ENCODE results near the gene ANO1.
"Not testable (repeated sequence)": the region's sequence is repeated elsewhere in the genome, so short reads cannot be mapped to it uniquely, and the experiment has no call there.

The ANO1 gene

GRCh38 chr11:70078095-70078780, at the start of gene ANO1:
ANO1 (plus strand) TSS chr11:70078317; CDS start chr11:70078607, 290 bp downstream.
- no peak for DNase-seq

DNA sequence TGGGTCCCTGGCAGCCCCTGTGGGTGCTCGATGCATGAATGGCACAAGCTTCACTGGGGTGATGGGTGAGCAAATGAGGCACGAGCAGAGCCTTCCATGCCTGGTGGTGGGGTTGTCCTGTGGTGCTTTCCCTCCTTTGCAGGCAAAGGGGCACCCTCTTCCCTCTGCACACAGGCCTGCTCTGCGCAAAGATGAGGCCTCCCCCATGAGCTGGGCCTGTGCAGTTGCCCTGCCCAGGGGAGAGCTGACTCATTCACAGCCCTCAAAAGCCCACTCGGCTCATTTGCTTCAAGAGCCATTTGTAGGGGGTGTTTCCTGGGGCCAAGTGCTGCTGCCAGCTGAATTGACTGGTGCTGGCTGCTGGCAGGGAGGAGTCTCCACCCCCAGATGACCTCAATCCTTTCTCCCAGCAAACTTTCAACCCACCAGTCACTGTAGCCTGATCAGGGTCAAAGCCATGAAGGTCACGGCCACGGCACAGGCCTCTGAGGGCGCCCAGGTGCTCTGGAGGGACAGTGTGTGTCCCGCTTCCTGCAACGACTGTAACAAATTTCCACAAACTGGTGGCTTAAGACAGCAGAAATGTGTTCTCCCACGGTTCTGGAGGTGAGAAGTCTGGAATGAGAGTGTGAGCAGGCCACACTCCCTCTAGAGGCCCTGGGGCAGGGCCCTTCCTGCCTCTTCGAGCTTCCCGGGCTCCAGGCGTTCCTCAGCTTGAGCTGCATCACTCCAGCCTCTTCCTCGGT, 48.8 kb upstream of the ANO1 start:
- DNase-seq, result no peak

- DNase-seq, result no peak
Observed at GRCh38 chr11:70029861-70030380, 48.2 kb upstream of the ANO1 start.

- no peak for DNase-seq
Observed at GRCh38 chr11:70030412-70030811, 47.7 kb upstream of the ANO1 start.

DNA sequence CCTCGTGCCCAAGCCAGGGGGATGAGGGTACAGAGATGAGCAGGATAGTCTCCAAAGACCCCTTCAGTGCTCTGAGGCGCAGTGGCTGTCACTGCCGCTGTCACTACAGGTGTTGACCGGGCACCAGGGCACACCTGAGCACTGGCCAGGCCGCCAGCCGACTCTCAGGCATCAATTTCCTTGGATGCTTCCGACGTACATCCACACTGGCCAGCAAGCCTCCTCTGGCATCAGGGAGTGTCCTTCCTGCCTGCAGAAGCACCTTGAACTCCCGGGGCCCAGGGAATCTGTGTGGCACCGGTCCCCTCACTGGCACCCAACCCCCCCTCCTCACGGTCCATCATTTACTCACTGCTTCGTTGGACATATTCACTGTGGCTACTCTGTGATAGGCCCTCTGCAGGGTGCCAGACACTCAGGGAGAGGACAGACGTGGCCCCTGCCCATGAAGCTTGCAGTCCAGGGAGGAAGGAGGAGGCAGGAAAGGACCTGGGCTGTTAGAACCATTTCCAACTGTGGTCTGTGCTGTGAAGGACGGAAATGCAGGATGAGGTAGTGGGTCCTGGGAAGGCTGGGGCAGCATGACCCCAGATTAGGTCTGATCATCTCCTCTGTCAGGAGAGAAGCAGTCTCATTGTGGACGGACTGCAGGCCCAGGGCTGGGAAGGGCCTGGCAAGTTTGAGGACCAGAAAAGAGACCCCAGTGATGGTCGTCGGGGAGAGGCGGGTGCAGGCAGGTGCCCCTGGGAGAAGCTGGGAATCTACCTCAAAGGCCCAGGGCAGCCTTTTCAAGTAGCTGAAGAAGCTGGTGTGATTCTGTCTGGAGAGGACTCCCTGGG, 46.3 kb upstream of the ANO1 start:
- no peak for DNase-seq

GRCh38 chr11:70032470-70032795, 45.7 kb upstream of the ANO1 start:
- DNase-seq, result no peak

GRCh38 chr11:70032943-70033710, 45.0 kb upstream of the ANO1 start:
- no peak for DNase-seq

DNA sequence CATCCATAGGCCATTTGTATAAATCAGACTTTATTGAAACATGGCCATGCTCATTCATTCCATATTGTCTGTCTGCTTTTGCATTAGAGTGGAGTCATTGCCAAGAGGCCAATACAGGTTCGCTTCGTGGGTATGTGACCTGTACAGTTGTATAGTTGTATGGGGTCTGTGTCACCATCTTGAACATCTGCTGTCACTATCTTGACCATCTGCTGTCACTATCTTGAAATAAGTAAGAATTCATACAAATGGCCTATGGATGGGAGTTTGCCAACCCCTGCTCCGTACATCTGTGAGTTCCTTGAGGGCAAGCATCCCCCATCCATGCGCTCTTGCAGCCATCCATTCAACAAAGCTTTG, 44.4 kb upstream of the ANO1 start:
- no peak for DNase-seq

DNA sequence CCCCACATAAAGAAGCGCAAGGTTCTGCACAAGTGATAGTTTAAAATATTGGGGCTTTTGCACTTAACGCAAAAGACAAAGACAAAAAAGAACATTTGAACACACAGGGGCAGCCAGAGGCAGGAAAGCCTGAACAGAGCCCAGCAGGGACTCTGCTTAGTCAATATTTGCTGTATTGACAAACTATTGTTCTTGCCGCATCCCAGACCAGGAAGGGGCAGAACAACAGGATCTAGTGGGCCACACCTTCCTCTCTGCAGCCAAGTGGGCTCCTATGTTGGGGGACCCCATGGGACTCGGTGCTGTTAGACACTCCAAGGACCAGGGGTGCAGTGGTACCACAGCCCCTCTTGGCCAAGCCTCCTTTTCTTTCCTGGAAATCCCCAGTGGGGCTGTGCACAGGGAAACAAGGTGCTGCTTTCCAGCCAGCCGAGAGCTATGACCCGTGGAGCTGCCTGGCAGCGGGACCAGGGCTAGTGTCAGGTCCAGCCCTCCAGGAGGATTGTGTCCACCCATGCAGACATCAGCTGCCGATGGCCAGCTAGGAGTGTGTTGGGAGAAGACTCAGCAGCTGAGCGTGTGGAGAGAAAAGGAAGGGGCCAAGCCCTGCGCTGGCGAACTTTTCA, 43.3 kb upstream of the ANO1 start:
- no peak for DNase-seq

- DNase-seq, result not testable (repeated sequence)
Observed at GRCh38 chr11:70035665-70036064, 42.5 kb upstream of the ANO1 start.

- DNase-seq, result no peak
Observed at GRCh38 chr11:70036971-70037882, 40.9 kb upstream of the ANO1 start.

DNA sequence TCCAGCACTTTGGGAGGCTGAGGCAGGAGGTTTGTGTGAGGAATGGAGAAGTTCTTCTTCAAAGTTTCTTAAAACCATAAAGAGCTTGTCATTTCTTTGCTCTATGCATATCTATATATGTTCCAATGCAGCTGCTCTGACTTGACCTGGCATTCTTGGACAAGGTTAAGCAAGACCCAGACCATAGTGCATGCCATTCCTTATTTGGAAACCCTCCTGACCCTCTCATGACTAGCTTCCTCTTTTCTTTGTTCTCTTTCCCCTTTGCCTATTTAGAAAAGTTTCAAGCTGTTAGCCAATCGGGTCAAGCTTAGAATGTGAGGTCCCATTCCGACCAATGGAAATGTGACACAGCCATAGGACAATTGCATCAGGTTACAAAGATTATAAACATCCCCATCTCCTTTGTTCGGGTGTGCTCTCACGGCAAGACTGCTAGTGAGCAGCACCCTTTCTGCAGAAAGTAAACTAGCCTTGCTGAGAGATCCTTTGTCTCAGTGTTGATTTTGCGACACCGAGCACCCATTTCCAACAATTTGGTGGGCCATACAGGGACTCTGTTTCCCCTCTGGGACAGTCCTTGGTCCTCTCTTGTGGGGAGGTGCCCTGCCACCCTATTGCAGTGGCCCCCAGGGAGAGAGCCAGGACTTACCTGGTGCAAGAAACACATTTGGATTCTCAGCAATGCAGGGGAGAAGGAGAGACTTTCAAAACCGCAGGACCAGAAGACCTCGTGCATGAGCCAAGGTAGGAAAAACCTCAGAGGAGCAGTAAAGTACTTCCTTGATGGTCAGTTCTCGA, 39.9 kb upstream of the ANO1 start:
- no peak for DNase-seq

DNA sequence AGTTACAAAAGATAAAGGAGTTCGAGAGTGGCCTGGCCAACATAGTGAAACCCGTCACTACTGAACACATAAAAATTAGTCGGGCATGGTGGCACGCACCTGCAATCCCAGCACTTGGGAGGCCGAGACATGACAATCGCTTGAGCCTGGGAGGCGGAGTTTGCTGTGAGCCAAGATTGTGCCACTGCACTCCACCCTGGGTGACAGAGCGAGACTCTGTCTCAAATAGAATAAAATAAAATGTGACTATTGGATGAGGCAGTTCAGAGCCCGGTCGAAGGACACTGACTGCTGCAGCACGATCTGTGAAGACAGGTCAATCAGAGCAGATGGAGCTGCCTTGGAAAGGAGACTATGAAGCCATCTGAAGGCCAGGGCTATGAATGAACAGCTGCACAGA, 37.7 kb upstream of the ANO1 start:
- no peak for DNase-seq

DNA sequence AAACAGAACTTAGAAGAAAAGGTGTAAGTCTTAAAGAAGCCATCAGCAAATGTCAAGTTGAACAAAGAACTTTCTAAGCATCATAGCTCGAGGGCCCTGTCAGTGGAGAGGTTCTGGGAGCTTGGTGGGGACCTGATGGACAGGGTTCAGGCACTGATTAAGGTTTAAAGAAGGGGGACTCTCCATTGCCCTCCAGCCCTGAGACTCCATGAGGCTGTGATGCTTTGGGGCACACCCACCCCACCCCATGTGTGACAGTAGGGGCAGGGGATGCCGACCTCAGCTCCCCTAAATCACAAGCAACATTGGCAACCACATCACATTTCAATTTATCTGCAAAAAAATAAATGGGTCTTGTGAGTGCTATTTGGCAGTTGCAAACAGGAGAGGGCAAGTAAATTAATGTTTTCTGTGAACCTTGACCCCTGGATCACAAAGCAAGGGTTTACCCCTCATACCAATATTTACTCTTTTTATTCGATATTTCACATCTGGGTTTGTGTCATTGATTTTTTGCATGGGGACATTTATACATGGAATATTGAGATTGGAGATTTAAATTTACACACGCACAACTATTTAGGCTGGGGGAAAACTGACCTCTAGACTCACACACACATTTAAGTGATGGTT, 37.1 kb upstream of the ANO1 start:
- DNase-seq, result no peak

DNA sequence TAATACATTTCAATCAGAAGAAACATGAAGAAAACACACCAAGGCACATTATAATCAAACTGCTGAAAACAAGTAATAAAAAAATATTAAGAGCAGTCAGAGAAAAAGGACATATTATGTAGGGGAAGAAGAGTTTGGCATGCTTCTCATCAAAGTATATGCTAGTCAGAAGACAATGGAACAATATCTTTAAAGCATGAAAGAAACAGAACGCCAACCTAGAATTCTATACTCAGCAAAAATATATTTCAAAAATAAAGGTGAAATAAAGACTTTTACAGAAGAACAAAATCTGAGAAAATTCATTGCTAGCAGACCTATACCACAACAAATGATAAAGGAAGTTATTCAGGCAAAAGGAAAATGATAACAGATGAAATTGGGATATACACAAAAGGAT, 34.6 kb upstream of the ANO1 start:
- DNase-seq, result no peak

- no peak for DNase-seq
Observed at GRCh38 chr11:70046089-70046488, 32.0 kb upstream of the ANO1 start.

DNA sequence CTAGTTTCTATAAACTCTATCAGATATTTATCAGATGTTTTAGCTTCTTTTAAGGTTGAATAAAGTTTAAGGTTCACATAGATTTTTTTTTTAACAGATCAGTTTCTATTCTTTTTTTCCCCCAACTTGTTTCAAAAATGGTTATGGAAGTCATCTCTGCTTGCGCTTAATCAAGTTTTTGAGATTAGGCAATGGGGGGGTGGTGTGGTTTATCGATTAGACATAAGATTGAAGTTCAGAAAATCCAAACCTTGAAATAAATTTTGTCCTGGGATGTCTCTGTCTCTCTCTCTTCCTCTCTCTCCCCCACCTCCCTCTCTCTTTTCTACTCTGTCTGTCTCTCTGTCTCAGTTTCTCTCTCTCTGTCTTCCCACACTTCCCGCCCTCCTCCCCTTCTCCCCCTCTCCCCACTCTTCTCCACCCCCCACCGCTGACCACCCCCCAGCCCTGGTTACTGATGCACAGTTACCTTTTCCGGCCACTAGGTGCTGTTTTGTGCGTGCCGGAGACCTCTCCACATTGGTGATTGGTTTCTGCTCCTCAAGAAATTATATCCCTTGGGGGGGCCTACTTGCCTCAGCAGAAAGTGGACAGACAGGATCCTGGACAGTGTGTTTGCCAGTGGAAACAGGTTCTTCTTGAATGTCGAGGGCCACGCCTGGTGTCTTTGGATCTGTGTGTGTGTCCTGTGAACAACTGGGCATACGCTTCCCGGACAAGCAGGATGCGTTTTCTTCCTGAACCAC, 29.7 kb upstream of the ANO1 start:
- DNase-seq, result no peak

- no peak for DNase-seq
Observed at GRCh38 chr11:70049045-70049444, 29.1 kb upstream of the ANO1 start.

GRCh38 chr11:70050243-70050642, 27.9 kb upstream of the ANO1 start:
- no peak for DNase-seq

Measured in EL (cell line).